HFF-Myc (cell line): ENCODE measurements around the gene ADCY3.
A peak's percentile ranks its signal among the peaks of the same experiment; 100 is the strongest.

Source experiments
- DNase-seq: peaks from one replicate; pipeline ENCODE4 v3.0.0-alpha.2; 2011; ENCODE audit warnings: low read depth; ENCODE audit errors: extremely low read depth
- H3K4me3 ChIP-seq: replicated peaks from 2 replicates; pipeline ENCODE4 v1.5.1; 2011; ENCODE audit warnings: low read depth, mild to moderate bottlenecking, control low read depth, low read length
- CTCF ChIP-seq: IDR thresholded peaks from 2 replicates; pipeline ENCODE4 v1.5.1; 2012; ENCODE audit warnings: mild to moderate bottlenecking, low read depth, low read length, control low read depth; ENCODE audit errors: missing control alignments

The ADCY3 gene

GRCh38 chr2:24910245-24910644 is 9.8 kb downstream of the ADCY3 start:
- TF ChIP-seq CTCF = no peak
- H3K4me3 ChIP-seq = no peak overlapping the region
- no peak for DNase-seq

GRCh38 chr2:24909555-24910177 is 10.4 kb downstream of the ADCY3 start:
- no peak overlapping the region for H3K4me3 ChIP-seq
- DNase-seq = peak; percentile 85
- TF ChIP-seq CTCF = no peak

GRCh38 chr2:24908461-24908901 is 11.6 kb downstream of the ADCY3 start:
- no peak for TF ChIP-seq CTCF
- DNase-seq = no peak
- no peak overlapping the region for H3K4me3 ChIP-seq

- DNase-seq = no peak
- H3K4me3 ChIP-seq = no peak overlapping the region
- TF ChIP-seq CTCF = no peak
Measured at GRCh38 chr2:24907116-24907515, 12.9 kb downstream of the ADCY3 start.

- no peak for TF ChIP-seq CTCF
- DNase-seq = no peak
- no peak overlapping the region for H3K4me3 ChIP-seq
Measured at GRCh38 chr2:24906466-24906865, 13.6 kb downstream of the ADCY3 start.

- DNase-seq = no peak
- no peak overlapping the region for H3K4me3 ChIP-seq
- no peak for TF ChIP-seq CTCF
Measured at GRCh38 chr2:24903161-24904103, 16.6 kb downstream of the ADCY3 start.
